Prostate gland (tissue), 2 donors: ENCODE measurements around the gene GLI2. TPM values are rescaled to one million over a fixed set of nuclear protein-coding genes. Genes with fewer than 3 reads are reported as not detected.

ENCODE experiments used
- DNase-seq: peaks from one replicate; pipeline ENCODE4 v3.0.0-alpha.2; 2019; ENCODE audit warnings: low spot score
- H3K27ac ChIP-seq, 2 donors: fragments of 200-600 bp; sonication (generic); 2 replicates each; pipeline ENCODE4 v1.5.1; 2017 to 2019
- H3K27me3 ChIP-seq: fragments of 200-600 bp; sonication (generic); replicated peaks from 2 replicates; pipeline ENCODE4 v1.5.1; 2019; ENCODE audit not compliant: insufficient read depth
- H3K36me3 ChIP-seq, 2 donors: fragments of 200-600 bp; sonication (generic); 1 replicate in 1 of 2; 2 replicates in 1 of 2; pipeline versions ENCODE4 v1.5.1 to v1.8.1; 2017 to 2019
- H3K4me1 ChIP-seq: fragments of 200-600 bp; sonication (generic); replicated peaks from 2 replicates; pipeline ENCODE4 v1.5.1; 2019
- H3K4me3 ChIP-seq, 2 donors: fragments of 200-600 bp; sonication (generic); 2 replicates each; pipeline ENCODE4 v1.5.1; 2017 to 2019
- H3K9me3 ChIP-seq: fragments of 200-600 bp; sonication (generic); 2 replicates; pipeline ENCODE4 v1.5.1; 2017
- POLR2A ChIP-seq: fragments of 450-650 bp; IDR thresholded peaks from one replicate; pipeline ENCODE4 v1.6.1; 2016; ENCODE audit warnings: antibody characterized with exemption, mild to moderate bottlenecking
- POLR2AphosphoS5 ChIP-seq: sonication (generic); formaldehyde crosslinking; IDR thresholded peaks from one replicate; pipeline ENCODE4 v1.6.1; 2017; ENCODE audit warnings: antibody characterized with exemption
- WGBS: methylation state at CpG from one replicate; pipeline ENCODE4 v1.1.5; 2018; 5-methylcytosine and 5-hydroxymethylcytosine counted together
- intact Hi-C: fragments of 100-400 bp; cut with DNase I; formaldehyde crosslinking; loops from one replicate; pipeline ENCODE4 v1.14.2; 2022
- total RNA-seq, 2 donors: library from RNA; depleted of rRNA; stranded (reverse); fragments of >200 nt; gene quantifications; one replicate each; pipeline ENCODE4 v1.1.0, GENCODE V29; 2016
- TF ChIP-seq, protein P1 (sequence below), 4 experiments: fragments of 200-600 bp in 2 of 4; fragments of 450-650 bp in 2 of 4; sonication (generic) in 2 of 4; IDR thresholded peaks; 1 replicate in 3 of 4; 2 replicates in 1 of 4; pipeline ENCODE4 v1.5.1; 2016 to 2019; ENCODE audit warnings: antibody characterized with exemption in 4 of 4, mild to moderate bottlenecking in 2 of 4, moderate library complexity in 2 of 4

Gene GLI2
- 10 to 100 TPM in 1 of 2 donors, 1 to 10 TPM in 1; 3.8 to 16.4 TPM for total RNA-seq

DNA sequence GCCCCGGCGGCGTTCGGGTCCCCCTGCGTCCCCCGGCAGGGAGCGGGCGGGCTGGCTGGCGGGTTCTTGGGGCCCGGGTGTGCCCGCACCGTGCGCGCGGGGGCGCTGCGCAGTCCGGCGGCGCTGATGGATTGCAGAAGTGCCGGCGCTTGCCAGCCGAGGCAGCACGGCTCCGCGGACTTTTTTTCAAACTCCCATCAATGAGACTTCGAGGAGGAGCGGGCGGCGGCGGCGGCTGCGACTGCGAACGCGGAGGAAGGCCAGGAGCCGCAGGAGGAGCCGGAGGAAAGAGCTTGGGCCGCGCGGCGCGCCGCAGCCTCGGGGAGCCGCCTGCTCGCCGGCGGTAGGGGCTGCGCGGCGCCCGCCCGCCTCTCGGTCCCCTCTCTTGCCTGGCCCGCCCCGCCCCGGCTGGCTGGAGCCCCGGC lies at the start of gene GLI2:
Gene GLI2 (plus strand): TSS at position 123 of the 425 bp plus-strand sequence. CDS start 61,453 bp downstream, outside the sequence.
- peak within 1 kb of the TSS; percentile 77 to 78 for H3K27ac ChIP-seq
- peak within 1 kb of the TSS; percentile 37 to 48 for H3K4me3 ChIP-seq
- TF ChIP-seq, protein P1, sequence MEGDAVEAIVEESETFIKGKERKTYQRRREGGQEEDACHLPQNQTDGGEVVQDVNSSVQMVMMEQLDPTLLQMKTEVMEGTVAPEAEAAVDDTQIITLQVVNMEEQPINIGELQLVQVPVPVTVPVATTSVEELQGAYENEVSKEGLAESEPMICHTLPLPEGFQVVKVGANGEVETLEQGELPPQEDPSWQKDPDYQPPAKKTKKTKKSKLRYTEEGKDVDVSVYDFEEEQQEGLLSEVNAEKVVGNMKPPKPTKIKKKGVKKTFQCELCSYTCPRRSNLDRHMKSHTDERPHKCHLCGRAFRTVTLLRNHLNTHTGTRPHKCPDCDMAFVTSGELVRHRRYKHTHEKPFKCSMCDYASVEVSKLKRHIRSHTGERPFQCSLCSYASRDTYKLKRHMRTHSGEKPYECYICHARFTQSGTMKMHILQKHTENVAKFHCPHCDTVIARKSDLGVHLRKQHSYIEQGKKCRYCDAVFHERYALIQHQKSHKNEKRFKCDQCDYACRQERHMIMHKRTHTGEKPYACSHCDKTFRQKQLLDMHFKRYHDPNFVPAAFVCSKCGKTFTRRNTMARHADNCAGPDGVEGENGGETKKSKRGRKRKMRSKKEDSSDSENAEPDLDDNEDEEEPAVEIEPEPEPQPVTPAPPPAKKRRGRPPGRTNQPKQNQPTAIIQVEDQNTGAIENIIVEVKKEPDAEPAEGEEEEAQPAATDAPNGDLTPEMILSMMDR (IDR thresholded peaks at IDR 0.05), result peak; percentile 58 to 79 (median 64)
- TF ChIP-seq POLR2A, result no peak
- WGBS, result under 1% methylated on average over 49 of the region's 59 CpGs
- H3K27me3 ChIP-seq, result no peaks in the 10 kb centered on the region
- DNase-seq, result peak; percentile 77
- no peaks in the 10 kb centered on the region for H3K9me3 ChIP-seq
- peaks cover 12% of the 10 kb centered on the region for H3K4me1 ChIP-seq
- intact Hi-C loops, result loop anchor here (2.0 to 10.0 kb wide), 5 partner anchors 38 to 335 kb away; no protein-coding TSS in a partner anchor
- H3K36me3 ChIP-seq, result no peaks in the 10 kb centered on the region

- Histone ChIP-seq H3K4me1 (peaks cover 5% of the 10 kb centered on the region), H3K9me3 (no peaks in the 10 kb centered on the region), H3K4me3 (no peak overlapping the region), H3K36me3 (no peaks in the 10 kb centered on the region), H3K27me3 (no peaks in the 10 kb centered on the region), H3K27ac (no peak overlapping the region)
- no peak for DNase-seq
- 88% methylated on average over 12 of the region's 12 CpGs for WGBS
- intact Hi-C loops, result no loop called here
- TF ChIP-seq POLR2A (no peak), POLR2AphosphoS5 (no peak)
- TF ChIP-seq, protein P1 (IDR thresholded peaks at IDR 0.05), result no peak
These were observed 49.7 kb upstream of the GLI2 start for GRCh38 chr2:120685974-120686297.

DNA sequence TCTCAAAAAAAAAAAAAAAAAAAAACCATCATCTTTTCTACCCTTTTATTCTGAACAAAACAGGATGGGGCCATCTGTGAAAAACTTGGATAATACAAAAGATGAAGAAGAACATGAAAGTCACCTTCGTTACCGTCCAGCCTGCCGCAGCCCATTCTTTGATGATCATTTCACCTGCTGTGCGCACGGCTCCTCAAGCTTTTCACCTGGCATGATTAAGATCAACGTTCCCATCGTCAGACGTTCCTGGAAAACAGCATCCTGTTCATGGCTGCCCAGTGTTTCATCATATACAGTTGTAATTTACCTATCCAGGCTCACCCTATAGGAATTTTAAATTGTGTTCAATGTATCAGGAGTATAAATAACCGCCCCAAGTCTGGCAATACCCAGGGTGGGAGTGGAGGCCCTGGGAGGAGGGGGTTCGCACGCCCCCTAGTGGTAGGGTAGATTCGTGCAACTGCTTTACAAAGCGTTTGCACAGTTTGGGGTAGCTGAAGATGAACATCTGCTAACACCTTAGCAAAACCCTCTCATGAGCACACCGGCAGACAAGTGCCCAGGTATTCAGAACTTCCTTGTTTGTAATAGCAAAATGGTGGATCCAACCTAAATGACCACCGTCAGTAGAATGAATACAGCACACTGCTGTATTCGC lies 49.0 kb upstream of the GLI2 start:
- H3K27ac ChIP-seq, result no peak overlapping the region
- DNase-seq, result no peak
- peaks cover 5% of the 10 kb centered on the region for H3K4me1 ChIP-seq
- H3K4me3 ChIP-seq, result no peak overlapping the region
- intact Hi-C loops, result no loop called here
- 86% methylated on average over 16 of the region's 16 CpGs for WGBS
- no peaks in the 10 kb centered on the region for H3K9me3 ChIP-seq
- TF ChIP-seq POLR2AphosphoS5 (no peak), POLR2A (no peak)
- TF ChIP-seq, protein P1 (IDR thresholded peaks at IDR 0.05), result no peak
- H3K36me3 ChIP-seq, result no peaks in the 10 kb centered on the region
- H3K27me3 ChIP-seq, result no peaks in the 10 kb centered on the region

DNA sequence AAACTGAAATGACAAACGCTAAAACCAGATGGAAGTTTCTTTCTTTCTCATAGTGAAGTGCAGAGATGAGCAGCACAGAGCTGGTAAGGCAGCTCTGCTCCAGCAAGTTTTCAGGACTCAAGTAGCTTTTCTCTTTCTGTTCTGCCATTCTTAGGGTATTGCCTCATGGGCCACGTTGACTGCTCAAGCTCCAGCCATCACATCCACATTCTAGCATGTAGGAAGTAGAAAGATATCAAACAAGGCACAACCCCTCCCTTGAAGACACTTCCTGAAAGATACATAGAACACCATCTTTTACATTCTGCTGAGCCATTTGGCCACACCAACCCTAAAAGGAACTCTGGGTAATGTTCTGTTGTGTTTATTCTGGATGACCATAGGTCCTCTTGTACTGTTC lies 48.5 kb upstream of the GLI2 start:
- TF ChIP-seq POLR2A (no peak), POLR2AphosphoS5 (peak; percentile 46)
- intact Hi-C loops, result no loop called here
- H3K27me3 ChIP-seq, result no peaks in the 10 kb centered on the region
- DNase-seq, result no peak
- H3K4me3 ChIP-seq, result no peak overlapping the region
- no peaks in the 10 kb centered on the region for H3K9me3 ChIP-seq
- H3K4me1 ChIP-seq, result peaks cover 5% of the 10 kb centered on the region
- no peaks in the 10 kb centered on the region for H3K36me3 ChIP-seq
- no peak overlapping the region for H3K27ac ChIP-seq
- WGBS, result 68% methylated on average over 2 of the region's 2 CpGs

DNA sequence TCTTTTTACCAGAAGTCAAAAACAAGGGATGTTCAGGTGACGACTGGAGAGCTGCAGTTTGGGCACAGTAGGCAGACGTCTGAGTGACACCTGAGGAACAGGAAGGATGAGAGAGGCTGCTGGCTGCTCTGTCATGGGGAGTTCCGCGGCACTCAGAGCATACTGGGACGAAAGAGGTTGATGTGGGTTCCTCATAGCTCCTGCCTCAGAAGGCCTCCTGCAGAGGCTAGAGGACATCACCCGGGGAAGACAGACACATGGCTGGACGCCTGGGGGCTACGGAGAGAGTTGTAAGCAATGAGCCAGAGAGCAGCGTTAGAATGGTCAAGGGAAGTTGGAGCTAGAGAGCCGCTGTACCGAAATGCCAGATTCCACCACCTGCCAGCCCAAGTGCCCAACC lies 45.1 kb upstream of the GLI2 start:
- TF ChIP-seq, protein P1 (IDR thresholded peaks at IDR 0.05), result no peak
- TF ChIP-seq POLR2AphosphoS5, result no peak
- no peak for TF ChIP-seq POLR2A
- Histone ChIP-seq H3K4me3 (no peak overlapping the region), H3K36me3 (no peaks in the 10 kb centered on the region), H3K27ac (no peak overlapping the region), H3K9me3 (no peaks in the 10 kb centered on the region), H3K27me3 (peaks cover 3% of the 10 kb centered on the region), H3K4me1 (no peaks in the 10 kb centered on the region)
- DNase-seq, result no peak
- intact Hi-C loops, result no loop called here
- WGBS, result 77% methylated on average over 11 of the region's 11 CpGs
